A549 (cell line): ENCODE results near the gene HMCES.

Source experiments
- CEBPB ChIP-seq, 2 experiments: fragments of >200 bp in 1 of 2; sonication (Bioruptor Twin) in 1 of 2; formaldehyde crosslinking in 1 of 2; IDR thresholded peaks; 2 replicates each; pipeline ENCODE4 v1.6.1; 2012 to 2016
- CHD4 ChIP-seq: fragments of 200-600 bp; sonication (generic); IDR thresholded peaks from 2 replicates; pipeline ENCODE4 v1.6.1; 2016; ENCODE audit warnings: antibody characterized with exemption, mild to moderate bottlenecking, borderline replicate concordance
- CTCF ChIP-seq: fragments of >200 bp; sonication (Bioruptor Twin); formaldehyde crosslinking; IDR thresholded peaks from 3 replicates; pipeline ENCODE4 v1.5.1; 2016
- EP300 ChIP-seq, 2 experiments: fragments of >200 bp; sonication (Bioruptor Twin); formaldehyde crosslinking; IDR thresholded peaks; 2 replicates in 1 of 2; 3 replicates in 1 of 2; pipeline ENCODE4 v1.6.1; 2016 to 2017
- FOSL2 ChIP-seq, 2 experiments: fragments of 450-650 bp in 1 of 2; fragments of >200 bp in 1 of 2; sonication (Bioruptor Twin) in 1 of 2; formaldehyde crosslinking; IDR thresholded peaks; 2 replicates each; pipeline versions ENCODE4 v1.5.0 to v1.6.1; 2016 to 2020; ENCODE audit warnings: mild to moderate bottlenecking in 1 of 2, moderate library complexity in 1 of 2
- KDM1A ChIP-seq: fragments of 200-600 bp; sonication (generic); IDR thresholded peaks from 2 replicates; pipeline ENCODE4 v1.6.1; 2016; ENCODE audit warnings: low read depth, mild to moderate bottlenecking
- KDM5A ChIP-seq: fragments of 200-600 bp; sonication (generic); IDR thresholded peaks from 2 replicates; pipeline ENCODE4 v1.6.1; 2016; ENCODE audit warnings: antibody characterized with exemption, mild to moderate bottlenecking
- NFE2L2 ChIP-seq: fragments of 150-350 bp; conservative IDR thresholded peaks from 2 replicates; pipeline ENCODE4 v1.6.1; 2014; ENCODE audit warnings: low read length
- NPAS2 ChIP-seq: fragments of 250-450 bp; sonication (Bioruptor Pico); IDR thresholded peaks from 2 replicates; pipeline ENCODE4 v1.8.0; 2022; ENCODE audit warnings: mild to moderate bottlenecking, moderate library complexity, borderline replicate concordance
- POLR2A ChIP-seq: IDR thresholded peaks from 2 replicates; pipeline ENCODE4 v1.6.1; 2012; ENCODE audit warnings: mild to moderate bottlenecking, low read length
- REST ChIP-seq: fragments of 200-600 bp; sonication (generic); IDR thresholded peaks from 2 replicates; pipeline ENCODE4 v1.6.1; 2016; ENCODE audit warnings: antibody characterized with exemption, mild to moderate bottlenecking, moderate library complexity
- USF2 ChIP-seq: fragments of 450-650 bp; IDR thresholded peaks from 2 replicates; pipeline ENCODE4 v1.6.1; 2014; ENCODE audit warnings: antibody characterized with exemption

GRCh38 chr3:129278439-129278965 is at the start of gene HMCES:
- TF ChIP-seq REST (no peak), POLR2A (no peak), CEBPB (IDR thresholded peaks at IDR 0.05) (no peak), USF2 (no peak), NFE2L2 (no peak), CHD4 (no peak), KDM1A (no peak), CTCF (no peak), KDM5A (no peak), NPAS2 (CRISPR knock-in tag) (no peak), EP300 (IDR thresholded peaks at IDR 0.05) (no peak), FOSL2 (IDR thresholded peaks at IDR 0.05) (no peak), FOSL2 (CRISPR knock-in tag; IDR thresholded peaks at IDR 0.05) (no peak)
